ENCODE data around the gene UMODL1. TPM values are rescaled to one million over a fixed set of nuclear protein-coding genes. Genes with fewer than 3 reads are reported as not detected.

UMODL1 gene
- total RNA-seq, 6 donors from 2014 or later, result 0.07 to 6.3 (median 0.59) TPM; not detected in 1

GRCh38 chr21:42161401-42161955, 90.4 kb downstream of the UMODL1 start:
- Histone ChIP-seq H3K4me3 (no peak overlapping the region), H3K9me3 (no peaks in the 10 kb centered on the region), H3K27me3 (no peaks in the 10 kb centered on the region), H3K27ac (no peak overlapping the region), H3K36me3 (no peaks in the 10 kb centered on the region), H3K4me1 (peaks cover 3 to 18% (median 11%) of the 10 kb centered on the region in 4 donors)
- WGBS, 2 donors, result 76% methylated on average over 7 of the region's 7 CpGs
- DNase-seq (no peak), ATAC-seq (ENCODE audit: low FRiP score in 2 of 2) (no peak)
- TF ChIP-seq CTCF (IDR thresholded peaks at IDR 0.05), result no peak
- TF ChIP-seq EP300 (IDR thresholded peaks at IDR 0.05), result no peak
- TF ChIP-seq POLR2AphosphoS5 (IDR thresholded peaks at IDR 0.05), result no peak
- no peak for TF ChIP-seq POLR2A (IDR thresholded peaks at IDR 0.05)

GRCh38 chr21:42161956-42162681, 91.0 kb downstream of the UMODL1 start:
- ATAC-seq (ENCODE audit: low FRiP score in 2 of 2) (peak in 1 of 2 donors; percentile 16), DNase-seq (no peak)
- Histone ChIP-seq H3K36me3 (no peaks in the 10 kb centered on the region), H3K4me3 (no peak overlapping the region), H3K4me1 (peaks cover 0 to 12% (median 6%) of the 10 kb centered on the region in 4 donors), H3K27me3 (no peaks in the 10 kb centered on the region), H3K9me3 (no peaks in the 10 kb centered on the region), H3K27ac (no peak overlapping the region)
- WGBS, 2 donors, result 55 to 59% methylated on average over 14 to 15 of the region's 15 CpGs
- TF ChIP-seq CTCF (IDR thresholded peaks at IDR 0.05) (no peak), POLR2A (IDR thresholded peaks at IDR 0.05) (no peak), EP300 (IDR thresholded peaks at IDR 0.05) (no peak), POLR2AphosphoS5 (IDR thresholded peaks at IDR 0.05) (no peak)

GRCh38 chr21:42162831-42163510, 91.9 kb downstream of the UMODL1 start:
- no peaks in the 10 kb centered on the region for H3K9me3 ChIP-seq
- H3K36me3 ChIP-seq, result no peaks in the 10 kb centered on the region
- 73 to 75% methylated on average over 9 of the region's 9 CpGs for WGBS, 2 donors
- ATAC-seq (ENCODE audit: low FRiP score in 2 of 2) (peak; percentile 7 to 24), DNase-seq (no peak)
- no peak overlapping the region for H3K4me3 ChIP-seq
- no peak overlapping the region for H3K27ac ChIP-seq
- H3K4me1 ChIP-seq, result peaks cover 0 to 11% (median 4%) of the 10 kb centered on the region in 4 donors
- TF ChIP-seq CTCF (IDR thresholded peaks at IDR 0.05) (no peak), POLR2A (IDR thresholded peaks at IDR 0.05) (no peak), POLR2AphosphoS5 (IDR thresholded peaks at IDR 0.05) (no peak), EP300 (IDR thresholded peaks at IDR 0.05) (no peak)
- no peaks in the 10 kb centered on the region for H3K27me3 ChIP-seq

- Histone ChIP-seq H3K27me3 (no peaks in the 10 kb centered on the region), H3K27ac (no peak overlapping the region), H3K9me3 (no peaks in the 10 kb centered on the region), H3K4me3 (no peak overlapping the region), H3K4me1 (peaks cover 0 to 11% (median 4%) of the 10 kb centered on the region in 4 donors), H3K36me3 (no peaks in the 10 kb centered on the region)
- ATAC-seq (ENCODE audit: low FRiP score in 2 of 2) (no peak), DNase-seq (no peak)
- TF ChIP-seq POLR2A (IDR thresholded peaks at IDR 0.05) (no peak), EP300 (IDR thresholded peaks at IDR 0.05) (no peak), POLR2AphosphoS5 (IDR thresholded peaks at IDR 0.05) (no peak), CTCF (IDR thresholded peaks at IDR 0.05) (no peak)
- 92 to 98% methylated on average over 10 of the region's 10 CpGs for WGBS, 2 donors
Measured at GRCh38 chr21:42163511-42163863, 92.4 kb downstream of the UMODL1 start.
